Germinal center (tissue), 1 donor: ENCODE data around the gene TMEM50A.
"Not testable (repeated sequence)": the region's sequence is repeated elsewhere in the genome, so short reads cannot be mapped to it uniquely, and the experiment has no call there.

Source experiments
- DNase-seq: peaks from one replicate; pipeline ENCODE4 v3.0.0; 2012; ENCODE audit warnings: mixed read lengths, low spot score

The TMEM50A gene

GRCh38 chr1:25387096-25387495, 49.0 kb downstream of the TMEM50A start:
- DNase-seq = not testable (repeated sequence)

GRCh38 chr1:25388691-25389090, 50.6 kb downstream of the TMEM50A start:
- DNase-seq = not testable (repeated sequence)

- DNase-seq = not testable (repeated sequence)
These were observed 51.6 kb downstream of the TMEM50A start for GRCh38 chr1:25389721-25390120.

GRCh38 chr1:25392841-25393240, 54.7 kb downstream of the TMEM50A start:
- DNase-seq = no peak

- DNase-seq = not testable (repeated sequence)
These were observed 59.4 kb downstream of the TMEM50A start for GRCh38 chr1:25397549-25397948.

GRCh38 chr1:25398079-25398478, 59.9 kb downstream of the TMEM50A start:
- DNase-seq = not testable (repeated sequence)

GRCh38 chr1:25402947-25403803, 65.0 kb downstream of the TMEM50A start:
- not testable (repeated sequence) for DNase-seq

- not testable (repeated sequence) for DNase-seq
These were observed 67.7 kb downstream of the TMEM50A start for GRCh38 chr1:25405731-25406305.

GRCh38 chr1:25409641-25410427, 71.7 kb downstream of the TMEM50A start:
- DNase-seq = not testable (repeated sequence)
